ENCODE data around the gene BCAT1. TPM values are rescaled to one million over a fixed set of nuclear protein-coding genes. Genes with fewer than 3 reads are reported as not detected.

The BCAT1 gene
- total RNA-seq, 4 donors from 2014 or later: 0.80 to 14.0 (median 3.9) TPM

- Histone ChIP-seq H3K9me3 (no peaks in the 10 kb centered on the region), H3K36me3 (no peaks in the 10 kb centered on the region), H3K4me1 (no peaks in the 10 kb centered on the region), H3K4me3 (no peak overlapping the region), H3K27me3 (no peaks in the 10 kb centered on the region), H3K27ac (no peak overlapping the region)
- WGBS, 2 donors (ENCODE audit: low coverage in 1 of 2): 61% methylated on average over 1 of the region's 1 CpG; no CpG with 5 or more reads in 1 of the 2 donors
- peak; percentile 10 for DNase-seq
- in situ Hi-C loops (cut with MboI; ENCODE audit: low pct_ligation_motif_present in 1 of 4, low pct_unique_long_range_greater_than_20kb in 1 of 4, low sequenced_read_pairs in 3 of 4): no loop called here
- intact Hi-C loops (cut with DNase I; ENCODE audit: low total_unique reads): no loop called here
- no peak for TF ChIP-seq CTCF (IDR thresholded peaks at IDR 0.05)
- TF ChIP-seq EP300 (IDR thresholded peaks at IDR 0.05; ENCODE audit: low read depth): no peak
- TF ChIP-seq POLR2AphosphoS5 (IDR thresholded peaks at IDR 0.05): no peak
- TF ChIP-seq POLR2A (IDR thresholded peaks at IDR 0.05): no peak
Measured at GRCh38 chr12:24861766-24862540, 86.9 kb downstream of the BCAT1 start.

- no peak for DNase-seq
Measured at GRCh38 chr12:24860546-24860945, 88.4 kb downstream of the BCAT1 start.

GRCh38 chr12:24856541-24856940 lies 92.4 kb downstream of the BCAT1 start:
- no peak for DNase-seq
- WGBS, 2 donors (ENCODE audit: low coverage in 1 of 2): 74 to 92% methylated on average over 3 of the region's 3 CpGs
- in situ Hi-C loops (cut with MboI; ENCODE audit: low pct_ligation_motif_present in 1 of 4, low pct_unique_long_range_greater_than_20kb in 1 of 4, low sequenced_read_pairs in 3 of 4) (no loop called here), intact Hi-C loops (cut with DNase I; ENCODE audit: low total_unique reads) (no loop called here)
- no peaks in the 10 kb centered on the region for H3K36me3 ChIP-seq
- H3K27me3 ChIP-seq: no peaks in the 10 kb centered on the region
- no peaks in the 10 kb centered on the region for H3K4me1 ChIP-seq
- no peak for TF ChIP-seq EP300 (IDR thresholded peaks at IDR 0.05; ENCODE audit: low read depth)
- H3K9me3 ChIP-seq: no peaks in the 10 kb centered on the region
- no peak overlapping the region for H3K27ac ChIP-seq
- H3K4me3 ChIP-seq: no peak overlapping the region

More at GRCh38 chr12:24860546-24860945, 88.4 kb downstream of the BCAT1 start:
- no peaks in the 10 kb centered on the region for H3K4me1 ChIP-seq
- no peak overlapping the region for H3K27ac ChIP-seq
- intact Hi-C loops (cut with DNase I; ENCODE audit: low total_unique reads): no loop called here
- H3K27me3 ChIP-seq: no peaks in the 10 kb centered on the region
- H3K36me3 ChIP-seq: no peaks in the 10 kb centered on the region
- in situ Hi-C loops (cut with MboI; ENCODE audit: low pct_ligation_motif_present in 1 of 4, low pct_unique_long_range_greater_than_20kb in 1 of 4, low sequenced_read_pairs in 3 of 4): no loop called here
- H3K9me3 ChIP-seq: no peaks in the 10 kb centered on the region
- H3K4me3 ChIP-seq: no peak overlapping the region
- TF ChIP-seq POLR2A (IDR thresholded peaks at IDR 0.05) (no peak), EP300 (IDR thresholded peaks at IDR 0.05; ENCODE audit: low read depth) (no peak), POLR2AphosphoS5 (IDR thresholded peaks at IDR 0.05) (no peak), CTCF (IDR thresholded peaks at IDR 0.05) (no peak)

GRCh38 chr12:24854908-24855307 lies 94.0 kb downstream of the BCAT1 start:
- H3K36me3 ChIP-seq: no peaks in the 10 kb centered on the region
- in situ Hi-C loops (cut with MboI; ENCODE audit: low pct_ligation_motif_present in 1 of 4, low pct_unique_long_range_greater_than_20kb in 1 of 4, low sequenced_read_pairs in 3 of 4): no loop called here
- TF ChIP-seq CTCF (IDR thresholded peaks at IDR 0.05) (no peak), POLR2AphosphoS5 (IDR thresholded peaks at IDR 0.05) (no peak), EP300 (IDR thresholded peaks at IDR 0.05; ENCODE audit: low read depth) (no peak), POLR2A (IDR thresholded peaks at IDR 0.05) (no peak)
- H3K27ac ChIP-seq: no peak overlapping the region
- no peak overlapping the region for H3K4me3 ChIP-seq
- no peak for DNase-seq
- H3K4me1 ChIP-seq: no peaks in the 10 kb centered on the region
- H3K27me3 ChIP-seq: no peaks in the 10 kb centered on the region
- WGBS, 2 donors (ENCODE audit: low coverage in 1 of 2): 57 to 64% methylated on average over 6 of the region's 6 CpGs
- intact Hi-C loops (cut with DNase I; ENCODE audit: low total_unique reads): no loop called here
- H3K9me3 ChIP-seq: no peaks in the 10 kb centered on the region

DNA sequence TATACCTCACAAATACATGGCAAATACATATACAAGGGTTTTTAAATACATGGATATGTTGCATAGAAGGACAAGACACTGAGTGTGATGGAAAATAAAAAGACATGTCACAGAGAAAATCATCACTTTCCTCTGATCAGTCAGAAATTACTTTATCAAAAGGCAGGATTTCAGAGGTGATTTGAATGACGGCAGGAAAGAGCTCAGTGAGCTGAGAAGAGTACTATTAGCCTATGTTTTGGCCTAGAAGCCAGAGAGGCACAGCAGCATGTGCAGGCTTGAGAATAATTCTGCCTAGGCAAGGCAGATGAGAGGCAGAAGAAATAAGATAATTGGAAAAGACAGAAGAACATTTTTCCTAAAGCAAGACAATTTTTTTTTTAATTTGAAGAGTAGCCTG lies 94.9 kb downstream of the BCAT1 start:
- no peak overlapping the region for H3K4me3 ChIP-seq
- no peak for DNase-seq
- 93 to 100% methylated on average over 1 of the region's 1 CpG for WGBS, 2 donors (ENCODE audit: low coverage in 1 of 2)
- H3K36me3 ChIP-seq: no peaks in the 10 kb centered on the region
- H3K4me1 ChIP-seq: no peaks in the 10 kb centered on the region
- H3K27ac ChIP-seq: no peak overlapping the region
- intact Hi-C loops (cut with DNase I; ENCODE audit: low total_unique reads) (no loop called here), in situ Hi-C loops (cut with MboI; ENCODE audit: low pct_ligation_motif_present in 1 of 4, low pct_unique_long_range_greater_than_20kb in 1 of 4, low sequenced_read_pairs in 3 of 4) (no loop called here)
- no peak for TF ChIP-seq POLR2AphosphoS5 (IDR thresholded peaks at IDR 0.05)
- TF ChIP-seq POLR2A (IDR thresholded peaks at IDR 0.05): no peak
- no peak for TF ChIP-seq CTCF (IDR thresholded peaks at IDR 0.05)
- TF ChIP-seq EP300 (IDR thresholded peaks at IDR 0.05; ENCODE audit: low read depth): no peak
- no peaks in the 10 kb centered on the region for H3K27me3 ChIP-seq
- no peaks in the 10 kb centered on the region for H3K9me3 ChIP-seq

All from transverse colon (tissue), 4 donors.